Measurements from ENCODE around the gene EDEM2.
"Not testable (repeated sequence)": the region's sequence is repeated elsewhere in the genome, so short reads cannot be mapped to it uniquely, and the experiment has no call there.

Gene EDEM2

GRCh38 chr20:35171438-35171752 lies 24.3 kb upstream of the EDEM2 start:
- no peak for DNase-seq (ENCODE audit: low spot score)

- not testable (repeated sequence) for DNase-seq (ENCODE audit: low spot score)
Observed at GRCh38 chr20:35168701-35169409, 21.7 kb upstream of the EDEM2 start.

GRCh38 chr20:35167787-35168186 lies 20.7 kb upstream of the EDEM2 start:
- DNase-seq (ENCODE audit: low spot score), result no peak

GRCh38 chr20:35166242-35166830 lies 19.2 kb upstream of the EDEM2 start:
- peak; percentile 56 for DNase-seq (ENCODE audit: low spot score)

- DNase-seq (ENCODE audit: low spot score), result no peak
Observed at GRCh38 chr20:35165221-35166185, 18.4 kb upstream of the EDEM2 start.

- DNase-seq (ENCODE audit: low spot score), result not testable (repeated sequence)
Observed at GRCh38 chr20:35164531-35164930, 17.4 kb upstream of the EDEM2 start.

- not testable (repeated sequence) for DNase-seq (ENCODE audit: low spot score)
Observed at GRCh38 chr20:35160341-35160740, 13.2 kb upstream of the EDEM2 start.

GRCh38 chr20:35156978-35157377 lies 9.8 kb upstream of the EDEM2 start:
- no peak for DNase-seq (ENCODE audit: low spot score)

GRCh38 chr20:35155936-35156335 lies 8.8 kb upstream of the EDEM2 start:
- no peak for DNase-seq (ENCODE audit: low spot score)

GRCh38 chr20:35151736-35152135 lies 4.6 kb upstream of the EDEM2 start:
- DNase-seq (ENCODE audit: low spot score), result no peak

- no peak for DNase-seq (ENCODE audit: low spot score)
Observed at GRCh38 chr20:35150846-35151579, 3.9 kb upstream of the EDEM2 start.

- DNase-seq (ENCODE audit: low spot score), result peak; percentile 12
Observed at GRCh38 chr20:35147575-35148071, 487 bp upstream of the EDEM2 start.

- no peak for DNase-seq (ENCODE audit: low spot score)
Observed at GRCh38 chr20:35146299-35146919, 727 bp downstream of the EDEM2 start.

- peak; percentile 34 for DNase-seq (ENCODE audit: low spot score)
Observed at GRCh38 chr20:35145141-35145564, 2.0 kb downstream of the EDEM2 start.

- no peak for DNase-seq (ENCODE audit: low spot score)
Observed at GRCh38 chr20:35144694-35145093, 2.4 kb downstream of the EDEM2 start.

GRCh38 chr20:35135867-35136586 lies 11.1 kb downstream of the EDEM2 start:
- no peak for DNase-seq (ENCODE audit: low spot score)

GRCh38 chr20:35134880-35135279 lies 12.3 kb downstream of the EDEM2 start:
- no peak for DNase-seq (ENCODE audit: low spot score)

- no peak for DNase-seq (ENCODE audit: low spot score)
Observed at GRCh38 chr20:35134472-35134871, 12.7 kb downstream of the EDEM2 start.

GRCh38 chr20:35133735-35134134 lies 13.4 kb downstream of the EDEM2 start:
- DNase-seq (ENCODE audit: low spot score), result no peak

GRCh38 chr20:35133031-35133430 lies 14.1 kb downstream of the EDEM2 start:
- no peak for DNase-seq (ENCODE audit: low spot score)

GRCh38 chr20:35131934-35132333 lies 15.2 kb downstream of the EDEM2 start:
- no peak for DNase-seq (ENCODE audit: low spot score)
